Duodenal mucosa (tissue), 2 donors: ENCODE data around the gene EMC10.
"Not testable (repeated sequence)": the region's sequence is repeated elsewhere in the genome, so short reads cannot be mapped to it uniquely, and the experiment has no call there.

Experiments
- H3K27ac ChIP-seq: one replicate; pipeline ENCODE4 v1.7.0; 2013; ENCODE audit warnings: low read depth, low read length
- H3K27me3 ChIP-seq, 2 donors: one replicate each; pipeline ENCODE4 v1.7.0; 2013; ENCODE audit warnings: low read length in 2 of 2, control low read depth in 1 of 2; ENCODE audit not compliant: insufficient read depth in 2 of 2, control insufficient read depth in 1 of 2
- H3K36me3 ChIP-seq, 2 donors: one replicate each; pipeline ENCODE4 v1.7.0; 2013; ENCODE audit warnings: low read length in 2 of 2, control low read depth in 1 of 2; ENCODE audit not compliant: insufficient read depth in 2 of 2, control insufficient read depth in 1 of 2
- H3K4me1 ChIP-seq, 2 donors: one replicate each; pipeline ENCODE4 v1.7.0; 2013; ENCODE audit warnings: low read length in 2 of 2, control low read depth in 1 of 2; ENCODE audit not compliant: insufficient read depth in 2 of 2, control insufficient read depth in 1 of 2
- H3K4me3 ChIP-seq, 2 donors: one replicate each; pipeline ENCODE4 v1.7.0; 2013; ENCODE audit warnings: low read length in 2 of 2, low read depth in 1 of 2
- H3K9ac ChIP-seq, 2 donors: one replicate each; pipeline ENCODE4 v1.7.0; 2013; ENCODE audit warnings: low read length in 2 of 2, low read depth in 1 of 2
- H3K9me3 ChIP-seq, 2 donors: one replicate each; pipeline ENCODE4 v1.7.0; 2013; ENCODE audit warnings: low read length in 2 of 2, control low read depth in 1 of 2; ENCODE audit not compliant: control insufficient read depth in 1 of 2

EMC10 gene

GRCh38 chr19:50434525-50434924 is 41.8 kb upstream of the EMC10 start:
- peaks cover 5 to 13% of the 10 kb centered on the region in 2 donors for H3K4me1 ChIP-seq

GRCh38 chr19:50435221-50435620 is 41.1 kb upstream of the EMC10 start:
- H3K9me3 ChIP-seq: no peaks in the 10 kb centered on the region
- H3K36me3 ChIP-seq: no peaks in the 10 kb centered on the region
- peaks cover 5 to 13% of the 10 kb centered on the region in 2 donors for H3K4me1 ChIP-seq
- H3K9ac ChIP-seq: no peak overlapping the region
- H3K27me3 ChIP-seq: peaks cover 2 to 11% of the 10 kb centered on the region in 2 donors
- H3K27ac ChIP-seq: no peak overlapping the region
- H3K4me3 ChIP-seq: no peak overlapping the region

More at GRCh38 chr19:50434525-50434924, 41.8 kb upstream of the EMC10 start:
- Histone ChIP-seq H3K27ac (no peak overlapping the region), H3K9ac (no peak overlapping the region), H3K27me3 (peaks cover 4 to 11% of the 10 kb centered on the region in 2 donors), H3K4me3 (no peak overlapping the region), H3K36me3 (no peaks in the 10 kb centered on the region), H3K9me3 (no peaks in the 10 kb centered on the region)

- H3K27me3 ChIP-seq: peaks cover 0 to 10% of the 10 kb centered on the region in 2 donors
- no peak overlapping the region for H3K4me3 ChIP-seq
- no peak overlapping the region for H3K27ac ChIP-seq
- H3K4me1 ChIP-seq: peaks cover 5 to 13% of the 10 kb centered on the region in 2 donors
- H3K9me3 ChIP-seq: no peaks in the 10 kb centered on the region
- H3K36me3 ChIP-seq: no peaks in the 10 kb centered on the region
- H3K9ac ChIP-seq: no peak overlapping the region
Measured at GRCh38 chr19:50435627-50436026, 40.7 kb upstream of the EMC10 start.

DNA sequence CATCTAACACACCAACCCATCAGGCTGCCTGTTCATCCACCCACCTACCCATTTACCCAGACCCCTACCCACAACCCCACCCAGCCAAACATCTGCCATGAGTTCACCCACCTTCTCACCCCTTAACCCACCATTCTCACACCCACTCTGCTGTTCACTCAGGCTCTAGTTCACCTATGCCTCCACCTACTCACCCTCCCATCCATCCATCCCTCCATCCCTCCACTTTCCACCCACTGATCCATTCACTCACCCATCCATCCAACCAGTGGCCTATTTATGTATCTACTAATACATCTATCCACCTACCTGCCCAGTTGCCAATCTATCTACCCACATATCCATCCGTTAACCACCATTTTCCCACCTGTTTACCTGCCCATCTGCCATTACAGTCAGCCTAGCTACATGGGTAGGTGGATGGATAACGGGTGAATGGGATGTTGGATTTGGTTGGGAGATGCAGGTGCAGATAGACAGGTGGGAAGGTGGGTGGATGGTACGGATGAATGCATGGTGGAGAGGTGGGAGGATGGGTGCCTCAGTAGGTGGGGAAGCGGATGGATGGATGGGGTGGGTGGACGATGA is 38.4 kb upstream of the EMC10 start:
- H3K27me3 ChIP-seq: no peaks in the 10 kb centered on the region
- no peak overlapping the region for H3K9ac ChIP-seq
- H3K9me3 ChIP-seq: no peaks in the 10 kb centered on the region
- no peak overlapping the region for H3K4me3 ChIP-seq
- H3K36me3 ChIP-seq: no peaks in the 10 kb centered on the region
- no peak overlapping the region for H3K27ac ChIP-seq
- H3K4me1 ChIP-seq: no peaks in the 10 kb centered on the region

- not testable (repeated sequence) for H3K9me3 ChIP-seq, H3K4me1 ChIP-seq, H3K27me3 ChIP-seq, H3K27ac ChIP-seq, H3K9ac ChIP-seq, H3K4me3 ChIP-seq, H3K36me3 ChIP-seq
Measured at GRCh38 chr19:50439130-50439529, 37.2 kb upstream of the EMC10 start.

GRCh38 chr19:50444059-50444458 is 32.2 kb upstream of the EMC10 start:
- Histone ChIP-seq H3K4me3 (no peak overlapping the region), H3K27me3 (no peaks in the 10 kb centered on the region), H3K9me3 (no peaks in the 10 kb centered on the region), H3K27ac (no peak overlapping the region), H3K9ac (no peak overlapping the region), H3K4me1 (no peaks in the 10 kb centered on the region), H3K36me3 (no peaks in the 10 kb centered on the region)

DNA sequence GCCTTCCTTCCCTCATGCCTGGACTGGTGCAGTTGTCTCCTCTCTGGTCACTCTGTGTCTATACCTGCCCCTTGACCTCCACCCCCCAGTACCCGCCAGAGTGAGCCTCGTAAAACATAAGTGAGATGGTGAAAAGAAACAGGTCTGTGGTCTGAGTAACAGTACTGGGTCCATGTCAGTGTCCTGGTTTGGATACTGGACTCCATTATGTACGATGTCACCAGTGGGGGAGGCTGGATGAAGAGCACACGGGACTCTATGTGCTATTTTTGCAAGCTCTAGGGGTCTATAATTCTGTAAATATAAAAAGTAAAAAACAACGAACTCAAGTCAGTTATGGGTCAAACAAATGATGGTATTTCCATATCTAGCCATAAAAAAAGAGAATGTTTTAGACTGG is 29.3 kb upstream of the EMC10 start:
- no peaks in the 10 kb centered on the region for H3K9me3 ChIP-seq
- peaks cover 0 to 7% of the 10 kb centered on the region in 2 donors for H3K27me3 ChIP-seq
- no peak overlapping the region for H3K27ac ChIP-seq
- no peak overlapping the region for H3K4me3 ChIP-seq
- H3K4me1 ChIP-seq: no peaks in the 10 kb centered on the region
- H3K36me3 ChIP-seq: no peaks in the 10 kb centered on the region
- no peak overlapping the region for H3K9ac ChIP-seq

DNA sequence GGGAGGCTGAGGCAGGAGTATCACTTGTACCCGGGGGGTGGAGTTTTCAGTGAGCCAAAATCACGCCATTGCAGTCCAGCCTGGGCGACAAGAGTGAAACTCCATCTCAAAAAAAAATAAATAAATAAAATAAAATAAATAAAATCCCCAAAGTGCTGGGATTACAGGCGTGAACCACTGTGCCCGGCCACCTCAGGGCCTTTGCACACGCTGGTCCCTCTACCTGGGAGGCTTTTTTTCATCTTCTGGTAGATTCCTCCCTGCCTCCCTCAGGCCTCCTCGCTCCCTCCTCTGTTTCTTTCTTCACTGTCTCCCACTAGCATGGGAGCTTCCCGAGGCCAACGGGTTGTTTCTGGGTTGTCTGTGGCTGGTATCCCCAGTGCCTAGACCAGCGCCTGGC is 28.6 kb upstream of the EMC10 start:
- Histone ChIP-seq H3K4me1 (no peaks in the 10 kb centered on the region), H3K27me3 (peaks cover 0 to 7% of the 10 kb centered on the region in 2 donors), H3K9me3 (no peaks in the 10 kb centered on the region), H3K27ac (no peak overlapping the region), H3K36me3 (no peaks in the 10 kb centered on the region), H3K9ac (no peak overlapping the region), H3K4me3 (no peak overlapping the region)

DNA sequence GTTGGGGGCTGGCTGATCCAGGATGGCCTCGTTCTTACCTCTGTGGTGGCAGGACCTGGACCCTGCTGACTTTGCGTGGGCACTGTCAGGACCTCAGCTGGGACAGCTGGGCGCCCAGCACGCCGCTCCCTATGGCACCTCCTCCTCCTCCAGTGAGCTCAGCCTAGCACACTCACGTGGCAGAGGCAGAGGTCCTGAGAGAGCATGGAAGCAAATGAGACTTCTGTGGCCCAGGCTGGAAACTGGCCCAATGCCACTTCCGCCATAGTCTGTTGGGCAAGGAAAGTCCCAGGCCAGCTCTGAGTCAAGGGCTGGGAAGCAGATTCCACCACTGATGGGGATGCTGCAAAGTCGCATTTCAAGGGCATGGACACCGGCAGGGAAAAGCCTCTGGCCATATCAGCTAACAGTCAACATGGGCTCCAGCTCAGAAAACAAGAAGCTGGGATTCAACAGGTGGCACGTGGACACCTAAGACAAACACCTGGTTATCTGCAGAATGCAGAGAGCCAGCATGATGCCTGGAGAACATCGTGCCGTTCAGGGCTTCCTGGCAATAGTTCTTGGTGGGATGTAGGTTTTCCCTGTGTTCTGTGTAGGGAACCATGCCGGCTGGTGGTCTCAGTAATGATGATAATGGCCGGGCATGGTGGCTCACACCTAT is 26.9 kb upstream of the EMC10 start:
- H3K9ac ChIP-seq: no peak overlapping the region
- H3K4me3 ChIP-seq: no peak overlapping the region
- peaks cover 0 to 7% of the 10 kb centered on the region in 2 donors for H3K27me3 ChIP-seq
- H3K27ac ChIP-seq: no peak overlapping the region
- no peaks in the 10 kb centered on the region for H3K36me3 ChIP-seq
- H3K9me3 ChIP-seq: no peaks in the 10 kb centered on the region
- H3K4me1 ChIP-seq: no peaks in the 10 kb centered on the region

DNA sequence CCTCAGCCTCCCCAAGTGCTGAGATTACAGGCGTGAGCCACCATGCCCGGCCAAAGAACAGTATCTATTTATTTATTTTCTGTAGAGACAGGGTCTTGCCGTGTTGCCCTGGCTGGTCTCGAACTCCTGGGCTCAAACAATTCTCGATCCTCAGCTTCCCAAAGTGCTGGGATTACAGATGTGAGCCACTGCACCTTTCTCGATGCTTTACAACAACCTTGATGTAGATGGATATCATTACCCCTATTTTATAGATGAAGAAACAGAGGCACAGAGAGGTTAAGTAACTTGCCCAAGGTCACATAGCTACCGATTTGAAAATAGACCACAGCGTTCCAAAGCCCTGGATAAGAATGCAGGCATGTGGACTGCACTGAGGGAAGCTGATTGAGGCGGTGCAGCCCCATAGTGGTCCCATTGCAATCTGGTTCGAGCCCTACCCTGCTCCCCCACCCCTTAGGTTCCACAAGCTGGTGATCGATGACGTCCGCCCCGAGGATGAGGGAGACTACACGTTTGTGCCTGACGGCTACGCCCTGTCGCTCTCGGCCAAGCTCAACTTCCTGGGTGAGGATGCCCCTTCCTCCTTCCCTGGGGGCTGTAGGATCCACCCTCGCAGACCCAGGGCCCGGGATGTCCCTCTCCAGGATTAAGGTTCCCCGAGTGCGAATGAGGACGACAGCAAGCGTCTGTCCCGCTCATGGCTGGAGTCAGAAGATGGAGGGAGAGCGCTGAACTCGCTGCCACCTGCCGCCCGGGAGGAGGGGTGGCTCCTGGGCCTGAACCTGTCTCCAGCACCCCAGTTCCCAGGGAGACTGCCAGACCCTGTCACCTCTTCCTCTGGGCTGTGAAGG is 25.7 kb upstream of the EMC10 start:
- no peak overlapping the region for H3K27ac ChIP-seq
- peaks cover 0 to 7% of the 10 kb centered on the region in 2 donors for H3K27me3 ChIP-seq

More for the DNA sequence above, 25.7 kb upstream of the EMC10 start:
- no peaks in the 10 kb centered on the region for H3K9me3 ChIP-seq
- no peak overlapping the region for H3K4me3 ChIP-seq
- H3K9ac ChIP-seq: no peak overlapping the region
- H3K36me3 ChIP-seq: no peaks in the 10 kb centered on the region
- no peaks in the 10 kb centered on the region for H3K4me1 ChIP-seq
